ENCODE data around the gene KCNC3. TPM values are rescaled to one million over a fixed set of nuclear protein-coding genes. Genes with fewer than 3 reads are reported as not detected.

Gene KCNC3
- 1 to 10 TPM in 1 of 3 donors, under 1 TPM in 2; 0.57 to 3.2 (median 0.68) TPM for total RNA-seq
- total RNA-seq (2013), result 1.2 TPM

- Mint-ChIP-seq H3K27ac (peak within 1 kb of the TSS; percentile 45 to 78), H3K36me3 (peaks cover 22% of the 10 kb centered on the region), H3K9me3 (peaks cover 3 to 4% of the 10 kb centered on the region in 2 donors), H3K4me3 (peak within 1 kb of the TSS; percentile 82), H3K27me3 (ENCODE audit: low read depth in 2 of 2) (peaks cover 44 to 64% of the 10 kb centered on the region in 2 donors), H3K4me1 (peaks cover 49 to 70% of the 10 kb centered on the region in 2 donors)
- WGBS (ENCODE audit: insufficient coverage), result 2% methylated on average over 43 of the region's 43 CpGs
- Histone ChIP-seq H3K36me3 (ENCODE audit: control insufficient read depth, insufficient read depth, low read length) (no peaks in the 10 kb centered on the region), H3K4me1 (ENCODE audit: control insufficient read depth, insufficient read depth, low read length) (peaks cover 75% of the 10 kb centered on the region), H3K27ac (ENCODE audit: low read length) (peak within 1 kb of the TSS; percentile 16), H3K4me3 (ENCODE audit: low read length) (no peak within 1 kb of the TSS), H3K9me3 (ENCODE audit: control insufficient read depth, insufficient read depth, low read length) (peaks cover 17% of the 10 kb centered on the region), H3K27me3 (ENCODE audit: control insufficient read depth, insufficient read depth, low read length) (peaks cover 55% of the 10 kb centered on the region)
- ATAC-seq, result peak; percentile 42 to 76 (median 56)
- TF ChIP-seq CTCF (IDR thresholded peaks at IDR 0.05), result no peak
- DNase-seq, result peak in 1 of 2 donors; percentile 92
- intact Hi-C loops (cut with micrococcal nuclease), result no loop called here
These were observed at the start of gene KCNC3 for GRCh38 chr19:50329146-50329925. Gene KCNC3 (minus strand): TSS chr19:50329377. CDS start chr19:50329082, 295 bp downstream.

DNA sequence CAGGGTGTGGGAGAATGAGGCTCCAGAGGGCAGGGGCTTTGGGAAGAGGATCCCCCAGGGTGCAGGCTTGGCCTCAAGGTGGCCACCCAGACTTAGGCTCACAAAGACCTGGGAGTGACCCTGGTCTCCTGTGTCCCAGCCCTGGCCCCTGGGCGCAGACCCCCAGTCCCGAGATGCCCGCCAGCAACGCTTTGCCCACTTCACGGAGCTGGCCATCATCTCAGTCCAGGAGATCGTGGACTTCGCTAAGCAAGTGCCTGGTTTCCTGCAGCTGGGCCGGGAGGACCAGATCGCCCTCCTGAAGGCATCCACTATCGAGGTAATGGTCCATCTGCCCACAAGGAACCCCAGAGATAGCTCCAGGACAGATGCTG, 49.7 kb upstream of the KCNC3 start:
- TF ChIP-seq CTCF (IDR thresholded peaks at IDR 0.05), result no peak
- Mint-ChIP-seq H3K9me3 (no peaks in the 10 kb centered on the region), H3K4me1 (peaks cover 23 to 38% of the 10 kb centered on the region in 2 donors), H3K36me3 (no peaks in the 10 kb centered on the region), H3K27ac (peak overlapping the region; percentile 25 to 59), H3K27me3 (ENCODE audit: low read depth in 2 of 2) (no peaks in the 10 kb centered on the region), H3K4me3 (no peak overlapping the region)
- no peaks in the 10 kb centered on the region for H3K9me3 ChIP-seq (ENCODE audit: control insufficient read depth, insufficient read depth, low read length)
- H3K4me3 ChIP-seq (ENCODE audit: low read length), result no peak overlapping the region
- no peak overlapping the region for H3K27ac ChIP-seq (ENCODE audit: low read length)
- no peak for ATAC-seq
- no peaks in the 10 kb centered on the region for H3K27me3 ChIP-seq (ENCODE audit: control insufficient read depth, insufficient read depth, low read length)
- DNase-seq, result no peak
- H3K4me1 ChIP-seq (ENCODE audit: control insufficient read depth, insufficient read depth, low read length), result peaks cover 17% of the 10 kb centered on the region
- WGBS (ENCODE audit: insufficient coverage), result 96% methylated on average over 10 of the region's 10 CpGs
- peaks cover 49% of the 10 kb centered on the region for H3K36me3 ChIP-seq (ENCODE audit: control insufficient read depth, insufficient read depth, low read length)
- intact Hi-C loops (cut with micrococcal nuclease), result no loop called here

- DNase-seq (peak in 1 of 2 donors; percentile 10), ATAC-seq (no peak)
- intact Hi-C loops (cut with micrococcal nuclease), result no loop called here
- Mint-ChIP-seq H3K9me3 (no peaks in the 10 kb centered on the region), H3K27me3 (ENCODE audit: low read depth in 2 of 2) (no peaks in the 10 kb centered on the region), H3K4me1 (peaks cover 17 to 32% of the 10 kb centered on the region in 2 donors), H3K4me3 (peak overlapping the region; percentile 29), H3K36me3 (no peaks in the 10 kb centered on the region), H3K27ac (peak overlapping the region; percentile 99 to 100)
- WGBS (ENCODE audit: insufficient coverage), result 97% methylated on average over 36 of the region's 36 CpGs
- peaks cover 49% of the 10 kb centered on the region for H3K36me3 ChIP-seq (ENCODE audit: control insufficient read depth, insufficient read depth, low read length)
- no peaks in the 10 kb centered on the region for H3K9me3 ChIP-seq (ENCODE audit: control insufficient read depth, insufficient read depth, low read length)
- no peak overlapping the region for H3K27ac ChIP-seq (ENCODE audit: low read length)
- TF ChIP-seq CTCF (IDR thresholded peaks at IDR 0.05), result no peak
- no peaks in the 10 kb centered on the region for H3K27me3 ChIP-seq (ENCODE audit: control insufficient read depth, insufficient read depth, low read length)
- H3K4me1 ChIP-seq (ENCODE audit: control insufficient read depth, insufficient read depth, low read length), result peaks cover 12% of the 10 kb centered on the region
- no peak overlapping the region for H3K4me3 ChIP-seq (ENCODE audit: low read length)
These were observed 49.1 kb upstream of the KCNC3 start for GRCh38 chr19:50378169-50378862.
